Kidney epithelial cell (primary cell): Measurements from ENCODE around the gene EGR1. TPM values are rescaled to one million over a fixed set of nuclear protein-coding genes. Genes with fewer than 3 reads are reported as not detected.

Experiments used
- DNase-seq: peaks from one replicate; pipeline ENCODE4 v3.0.0-alpha.2; 2010; ENCODE audit warnings: low read depth
- H3K27me3 ChIP-seq: 2 replicates; pipeline ENCODE4 v1.6.0; 2011; ENCODE audit warnings: low read length; ENCODE audit not compliant: control insufficient read depth, insufficient read depth
- H3K36me3 ChIP-seq: 2 replicates; pipeline ENCODE4 v1.5.1; 2011; ENCODE audit warnings: low read length; ENCODE audit not compliant: control insufficient read depth, insufficient read depth
- H3K4me3 ChIP-seq: 2 replicates; pipeline ENCODE4 v1.5.1; 2011; ENCODE audit warnings: low read depth, mild to moderate bottlenecking, control low read depth, low read length
- total RNA-seq: library from RNA; depleted of rRNA; stranded (reverse); fragments of >200 nt; gene quantifications from 2 replicates; pipeline ENCODE4 v1.2.3, GENCODE V29; 2015
- TF ChIP-seq, protein P1 (sequence below): IDR thresholded peaks from 2 replicates; pipeline ENCODE4 v1.5.1; 2011; ENCODE audit warnings: mild to moderate bottlenecking, moderate library complexity, low read length, control low read depth, inconsistent platforms; ENCODE audit not compliant: insufficient read depth, poor library complexity, severe bottlenecking

Gene EGR1
- total RNA-seq, 1 donor from 2014 or later, result 2.0 TPM

DNA sequence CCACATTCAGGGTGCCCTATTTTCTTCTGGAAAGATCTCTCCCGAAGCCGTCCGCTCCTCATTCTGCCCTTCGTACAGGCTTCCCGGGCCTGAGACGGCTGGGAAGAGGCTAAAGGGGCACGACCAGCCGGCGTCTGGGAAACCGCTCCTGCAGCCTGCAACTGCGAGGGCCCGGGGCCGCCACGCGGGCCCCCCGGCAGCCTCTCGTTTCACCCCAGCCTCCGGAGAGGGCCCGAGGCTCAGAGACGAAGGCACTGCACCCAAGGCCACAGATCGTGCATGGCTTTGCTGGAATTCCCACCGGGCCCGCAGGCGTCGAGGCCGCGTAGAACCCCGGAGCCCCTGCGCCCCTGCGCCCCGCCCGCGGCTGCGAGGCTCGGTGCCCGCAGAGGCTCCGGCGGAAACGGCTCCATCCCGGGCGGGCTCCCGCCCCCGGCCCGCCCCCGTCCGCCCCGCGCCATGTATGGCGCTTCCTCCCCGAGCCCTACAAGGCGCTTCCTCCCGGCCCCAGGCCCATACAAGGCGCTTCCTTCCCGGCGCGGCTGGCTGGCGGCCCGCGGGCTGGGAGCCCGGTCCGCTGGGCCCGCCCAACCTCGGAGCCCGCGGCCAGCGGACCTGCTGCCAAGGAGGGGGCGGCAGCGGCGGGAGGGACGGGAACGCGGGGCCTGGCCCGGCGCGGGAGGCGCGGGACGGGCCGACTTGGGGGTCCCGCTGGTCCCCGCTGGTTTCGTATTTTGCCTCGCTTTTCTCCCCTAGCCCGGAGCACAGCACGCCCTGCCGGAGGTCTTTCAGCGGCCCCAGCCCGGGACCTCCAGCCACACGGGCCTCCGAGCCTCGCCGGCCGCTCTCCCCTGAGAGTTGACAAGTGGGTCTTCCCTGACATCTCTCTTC lies 26.6 kb downstream of the EGR1 start:
- DNase-seq, result peak; percentile 53
- TF ChIP-seq, protein P1, sequence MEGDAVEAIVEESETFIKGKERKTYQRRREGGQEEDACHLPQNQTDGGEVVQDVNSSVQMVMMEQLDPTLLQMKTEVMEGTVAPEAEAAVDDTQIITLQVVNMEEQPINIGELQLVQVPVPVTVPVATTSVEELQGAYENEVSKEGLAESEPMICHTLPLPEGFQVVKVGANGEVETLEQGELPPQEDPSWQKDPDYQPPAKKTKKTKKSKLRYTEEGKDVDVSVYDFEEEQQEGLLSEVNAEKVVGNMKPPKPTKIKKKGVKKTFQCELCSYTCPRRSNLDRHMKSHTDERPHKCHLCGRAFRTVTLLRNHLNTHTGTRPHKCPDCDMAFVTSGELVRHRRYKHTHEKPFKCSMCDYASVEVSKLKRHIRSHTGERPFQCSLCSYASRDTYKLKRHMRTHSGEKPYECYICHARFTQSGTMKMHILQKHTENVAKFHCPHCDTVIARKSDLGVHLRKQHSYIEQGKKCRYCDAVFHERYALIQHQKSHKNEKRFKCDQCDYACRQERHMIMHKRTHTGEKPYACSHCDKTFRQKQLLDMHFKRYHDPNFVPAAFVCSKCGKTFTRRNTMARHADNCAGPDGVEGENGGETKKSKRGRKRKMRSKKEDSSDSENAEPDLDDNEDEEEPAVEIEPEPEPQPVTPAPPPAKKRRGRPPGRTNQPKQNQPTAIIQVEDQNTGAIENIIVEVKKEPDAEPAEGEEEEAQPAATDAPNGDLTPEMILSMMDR, result no peak
- H3K36me3 ChIP-seq, result no peaks in the 10 kb centered on the region
- H3K27me3 ChIP-seq, result peaks cover 10% of the 10 kb centered on the region
- H3K4me3 ChIP-seq, result peak overlapping the region; percentile 38

DNA sequence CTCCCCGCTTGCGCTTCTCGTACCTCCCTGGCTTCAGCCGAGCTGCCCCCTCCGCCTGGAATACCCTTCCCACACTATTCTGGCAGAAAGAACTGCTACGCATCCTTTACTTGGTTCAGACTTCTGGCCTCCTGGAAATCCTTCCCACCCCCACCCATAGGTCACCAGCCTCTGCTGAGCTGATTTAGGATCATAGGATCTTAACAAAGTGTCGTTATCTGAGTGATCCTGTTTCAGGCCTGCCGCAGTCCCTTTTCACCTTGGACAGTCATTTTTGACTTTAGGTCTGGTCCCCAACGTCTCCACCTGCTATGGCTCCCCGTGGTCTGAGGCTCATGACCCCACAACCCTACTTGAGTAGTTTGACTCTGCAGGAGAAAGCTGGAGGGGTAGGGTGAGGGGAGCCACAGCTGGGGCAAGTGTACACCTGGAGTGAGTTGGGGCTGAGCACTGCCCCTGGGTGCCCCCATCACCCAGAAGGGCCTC lies 27.3 kb downstream of the EGR1 start:
- no peak for DNase-seq
- peak overlapping the region; percentile 38 for H3K4me3 ChIP-seq
- peaks cover 10% of the 10 kb centered on the region for H3K27me3 ChIP-seq
- TF ChIP-seq, protein P1, result no peak
- H3K36me3 ChIP-seq, result no peaks in the 10 kb centered on the region

DNA sequence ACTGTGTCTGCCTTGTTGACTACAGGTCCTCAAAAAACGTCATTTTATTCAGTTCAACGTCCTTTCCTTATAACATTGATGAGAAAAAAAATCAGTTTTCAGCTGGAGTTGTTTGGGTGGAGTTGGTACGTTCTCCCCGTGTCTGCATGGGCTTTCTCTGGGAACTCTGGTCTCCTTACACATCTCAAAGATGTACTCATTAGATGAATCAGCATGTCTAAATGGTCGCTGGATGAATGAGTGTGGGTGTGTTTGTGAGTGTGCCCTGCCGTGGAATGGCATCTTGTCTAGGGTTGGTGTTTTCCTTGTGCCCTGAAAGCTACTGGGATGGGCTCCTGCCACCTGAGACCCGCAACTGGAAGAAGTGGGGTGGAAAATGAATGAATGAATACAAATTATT lies 30.1 kb downstream of the EGR1 start:
- no peak overlapping the region for H3K4me3 ChIP-seq
- DNase-seq, result no peak
- H3K27me3 ChIP-seq, result peaks cover 8% of the 10 kb centered on the region
- no peaks in the 10 kb centered on the region for H3K36me3 ChIP-seq
- TF ChIP-seq, protein P1, result no peak

DNA sequence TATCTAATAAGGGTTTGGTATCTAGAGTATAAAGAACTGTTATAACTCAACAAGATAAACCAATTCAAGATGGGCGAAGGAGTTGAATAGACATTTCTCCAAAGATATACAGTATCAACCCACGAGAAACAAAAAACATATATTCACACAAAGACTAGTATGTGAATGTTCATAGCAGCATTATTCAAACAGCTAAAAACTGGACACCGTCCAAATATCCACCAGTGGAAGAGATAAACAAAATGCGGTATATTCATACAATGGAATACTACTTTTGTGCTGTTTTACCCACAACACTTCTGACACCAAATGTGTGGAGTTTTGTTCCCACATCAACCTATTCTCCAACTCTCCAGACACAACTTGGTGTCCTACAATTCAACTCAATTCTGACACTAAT lies 33.1 kb downstream of the EGR1 start:
- DNase-seq, result no peak
- TF ChIP-seq, protein P1, result no peak
- Histone ChIP-seq H3K4me3 (no peak overlapping the region), H3K36me3 (no peaks in the 10 kb centered on the region), H3K27me3 (no peaks in the 10 kb centered on the region)

DNA sequence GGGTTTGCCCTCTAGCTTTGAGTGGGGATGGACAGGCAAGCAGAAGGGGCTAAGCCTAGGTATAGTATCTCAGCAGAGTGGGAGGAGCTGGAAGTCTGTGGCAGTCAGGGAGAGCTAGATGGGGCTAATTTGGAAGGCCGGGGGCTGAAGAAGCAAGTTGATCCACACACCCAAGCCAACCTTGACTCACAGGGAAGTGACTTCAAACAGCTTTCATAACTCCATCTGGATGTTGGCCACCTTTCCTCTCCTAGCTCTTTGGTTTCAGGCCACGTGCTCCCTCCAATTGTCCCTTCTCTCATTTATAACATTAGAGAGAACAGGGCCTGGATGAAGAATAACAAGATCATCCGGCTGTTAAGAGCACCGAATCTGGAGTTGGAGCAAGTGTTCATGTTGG lies 36.8 kb downstream of the EGR1 start:
- H3K4me3 ChIP-seq, result no peak overlapping the region
- no peak for DNase-seq
- H3K36me3 ChIP-seq, result no peaks in the 10 kb centered on the region
- TF ChIP-seq, protein P1, result no peak
- H3K27me3 ChIP-seq, result no peaks in the 10 kb centered on the region
